ENCODE measurements around the gene EXOSC3.
A peak's percentile ranks its signal among the peaks of the same experiment; 100 is the strongest.
"Not testable (repeated sequence)": the region's sequence is repeated elsewhere in the genome, so short reads cannot be mapped to it uniquely, and the experiment has no call there.

The EXOSC3 gene

GRCh38 chr9:37760416-37761161 is 24.3 kb downstream of the EXOSC3 start:
- Histone ChIP-seq H3K36me3 (ENCODE audit: insufficient read depth, low read length) (peaks cover 6% of the 10 kb centered on the region), H3K27me3 (ENCODE audit: insufficient read depth, low read length) (no peaks in the 10 kb centered on the region), H2AFZ (ENCODE audit: low read depth, low read length) (no peak overlapping the region), H3K4me3 (ENCODE audit: low read length) (no peak overlapping the region), H3K9me3 (ENCODE audit: low read length) (peaks cover 2% of the 10 kb centered on the region), H3K4me1 (ENCODE audit: insufficient read depth, low read length) (no peaks in the 10 kb centered on the region)

DNA sequence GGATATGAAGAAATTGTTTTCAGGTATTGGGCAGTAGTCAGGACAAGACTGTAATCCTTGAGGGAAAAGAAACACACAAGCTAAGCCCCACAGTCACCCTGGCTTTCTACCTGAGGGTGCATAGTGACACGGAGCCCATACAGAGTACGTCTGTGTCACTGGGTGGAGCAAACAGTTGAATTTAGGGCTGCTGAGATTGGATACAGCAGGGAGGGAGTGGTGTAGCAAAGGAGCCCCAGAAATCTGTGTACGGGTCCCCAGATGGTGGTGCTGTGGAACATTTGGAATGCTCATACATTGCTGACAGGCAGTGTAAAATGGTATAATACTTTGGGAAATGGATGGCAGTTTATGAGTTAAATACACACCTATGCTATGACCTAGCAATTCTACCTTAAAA is 26.1 kb downstream of the EXOSC3 start:
- no peak overlapping the region for H2AFZ ChIP-seq (ENCODE audit: low read depth, low read length)
- H3K4me3 ChIP-seq (ENCODE audit: low read length): no peak overlapping the region

DNA sequence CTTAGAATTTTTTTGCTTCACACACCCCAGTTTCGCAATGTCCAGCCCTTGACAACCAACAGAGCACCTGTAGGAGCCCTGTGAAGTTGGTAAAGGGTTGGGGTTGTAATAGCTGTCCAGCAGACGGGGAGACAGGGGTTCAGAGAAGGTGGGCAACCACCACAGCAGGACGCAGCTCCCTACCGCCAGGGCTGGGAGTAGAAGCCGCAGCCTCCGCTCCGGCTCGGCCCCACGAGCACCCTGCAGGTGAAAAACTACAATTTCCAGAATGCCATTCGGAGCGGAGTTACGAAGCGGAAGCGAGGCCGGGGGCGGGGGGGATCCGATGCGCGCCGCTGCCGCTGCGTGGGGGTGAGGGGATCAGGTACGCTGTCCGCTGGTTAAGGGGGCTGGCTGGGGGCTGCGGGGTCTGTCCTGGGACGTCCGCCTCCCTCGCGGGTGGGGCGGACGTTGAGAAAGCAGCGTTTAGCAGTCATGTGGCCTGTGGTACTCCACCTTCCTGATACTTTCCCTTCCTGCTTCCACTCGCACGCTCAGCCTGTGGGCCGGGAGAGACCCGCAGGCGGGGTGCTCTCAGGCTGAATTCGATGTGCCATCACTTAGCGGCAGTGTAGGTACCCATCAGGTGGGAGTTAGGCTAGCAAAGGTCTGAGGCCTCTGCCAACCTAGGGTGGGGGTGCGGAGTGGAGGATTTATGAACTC is 31.2 kb downstream of the EXOSC3 start, which contains the start of gene TRMT10B:
Gene TRMT10B, plus strand, starts transcription at position 317 of the 702 bp plus-strand sequence. CDS start 8,127 bp downstream, outside the sequence.
- Histone ChIP-seq H3K9me3 (ENCODE audit: low read length) (no peaks in the 10 kb centered on the region), H2AFZ (ENCODE audit: low read depth, low read length) (peak within 1 kb of the TSS; percentile 79), H3K27me3 (ENCODE audit: insufficient read depth, low read length) (no peaks in the 10 kb centered on the region), H3K4me1 (ENCODE audit: insufficient read depth, low read length) (no peaks in the 10 kb centered on the region), H3K36me3 (ENCODE audit: insufficient read depth, low read length) (no peaks in the 10 kb centered on the region), H3K4me3 (ENCODE audit: low read length) (peak within 1 kb of the TSS; percentile 80)

More for the DNA sequence above, 26.1 kb downstream of the EXOSC3 start:
- Histone ChIP-seq H3K36me3 (ENCODE audit: insufficient read depth, low read length) (peaks cover 2% of the 10 kb centered on the region), H3K9me3 (ENCODE audit: low read length) (no peaks in the 10 kb centered on the region), H3K4me1 (ENCODE audit: insufficient read depth, low read length) (no peaks in the 10 kb centered on the region), H3K27me3 (ENCODE audit: insufficient read depth, low read length) (no peaks in the 10 kb centered on the region)

DNA sequence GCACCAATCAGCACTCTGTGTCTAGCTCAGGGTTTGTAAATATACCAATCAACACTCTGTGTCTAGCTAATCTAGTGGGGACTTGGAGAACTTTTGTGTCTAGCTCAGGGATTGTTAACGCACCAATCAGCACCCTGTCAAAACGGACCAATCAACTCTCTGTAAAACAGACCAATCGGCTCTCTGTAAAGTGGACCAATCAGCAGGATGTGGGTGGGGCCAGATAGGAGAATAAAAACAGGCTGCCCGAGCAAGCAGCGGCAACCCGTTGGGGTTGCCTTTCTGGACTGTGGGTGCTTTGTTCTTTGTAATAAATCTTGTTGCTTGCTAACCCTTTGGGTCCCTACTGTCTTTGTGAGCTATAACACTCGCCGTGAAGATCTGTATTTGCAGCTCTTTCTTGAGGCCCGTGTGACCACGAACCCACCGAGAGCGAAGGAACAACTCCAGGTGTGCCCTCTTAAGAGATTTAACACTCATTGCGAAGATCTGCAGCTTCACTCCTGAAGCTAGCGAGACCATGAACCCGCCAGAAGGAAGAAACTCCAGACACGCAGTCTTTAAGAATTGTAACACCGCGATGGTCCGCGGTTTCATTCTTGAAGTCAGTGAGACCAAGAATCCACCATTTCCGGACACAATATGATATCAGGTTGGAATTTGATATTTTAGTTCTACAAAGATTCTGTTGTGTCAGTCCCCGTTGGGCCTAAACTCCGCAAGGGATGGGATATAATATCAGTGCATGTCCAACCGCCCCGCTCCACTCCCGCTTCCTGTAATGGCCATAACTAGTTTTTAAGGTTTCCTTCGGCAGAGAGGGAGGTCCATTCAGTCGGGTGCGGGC is 32.0 kb downstream of the EXOSC3 start:
- peak overlapping the region; percentile 79 for H2AFZ ChIP-seq (ENCODE audit: low read depth, low read length)
- peak overlapping the region; percentile 80 for H3K4me3 ChIP-seq (ENCODE audit: low read length)
- H3K4me1 ChIP-seq (ENCODE audit: insufficient read depth, low read length): no peaks in the 10 kb centered on the region
- no peaks in the 10 kb centered on the region for H3K27me3 ChIP-seq (ENCODE audit: insufficient read depth, low read length)
- no peaks in the 10 kb centered on the region for H3K36me3 ChIP-seq (ENCODE audit: insufficient read depth, low read length)
- H3K9me3 ChIP-seq (ENCODE audit: low read length): no peaks in the 10 kb centered on the region

DNA sequence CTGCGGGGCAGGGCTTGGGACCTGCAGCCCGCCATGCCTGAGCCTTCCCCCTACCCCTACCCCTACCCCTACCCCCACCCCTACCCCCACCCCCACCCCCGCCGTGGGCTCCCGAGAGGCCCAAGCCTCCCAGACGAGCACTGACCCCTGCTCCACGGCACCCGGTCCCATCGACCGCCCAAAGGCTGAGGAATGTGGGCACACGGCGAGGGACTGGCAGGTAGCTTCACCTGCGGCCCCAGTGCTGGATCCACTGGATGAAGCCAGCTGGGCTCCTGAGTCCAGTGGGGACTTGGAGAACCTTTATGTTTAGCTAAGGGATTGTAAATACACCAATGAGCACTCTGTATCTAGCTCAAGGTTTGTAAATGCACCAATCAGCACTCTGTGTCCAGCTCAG is 32.8 kb downstream of the EXOSC3 start:
- H3K36me3 ChIP-seq (ENCODE audit: insufficient read depth, low read length); H3K27me3 ChIP-seq (ENCODE audit: insufficient read depth, low read length); H3K4me1 ChIP-seq (ENCODE audit: insufficient read depth, low read length); H2AFZ ChIP-seq (ENCODE audit: low read depth, low read length); H3K4me3 ChIP-seq (ENCODE audit: low read length); H3K9me3 ChIP-seq (ENCODE audit: low read length): not testable (repeated sequence)

DNA sequence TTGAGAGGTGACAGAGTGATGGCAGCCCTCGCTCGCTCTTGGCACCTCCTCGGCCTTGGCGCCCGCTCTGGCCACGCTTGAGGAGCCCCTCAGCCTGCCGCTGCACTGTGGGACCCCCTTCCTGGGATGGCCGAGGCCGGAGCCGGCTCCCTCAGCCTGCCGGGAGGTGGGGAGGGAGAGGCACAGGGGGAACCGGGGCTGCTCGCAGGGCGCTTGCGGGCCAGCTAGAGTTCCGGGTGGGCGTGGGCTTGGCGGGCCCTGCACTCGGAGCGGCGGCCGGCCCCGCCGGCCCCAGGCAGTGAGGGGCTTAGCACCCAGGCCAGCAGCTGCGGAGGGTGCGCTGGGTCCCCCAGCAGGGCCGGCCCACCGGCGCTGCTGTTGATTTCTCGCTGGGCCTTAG is 33.2 kb downstream of the EXOSC3 start:
- not testable (repeated sequence) for H3K4me1 ChIP-seq (ENCODE audit: insufficient read depth, low read length); H3K9me3 ChIP-seq (ENCODE audit: low read length); H3K4me3 ChIP-seq (ENCODE audit: low read length); H2AFZ ChIP-seq (ENCODE audit: low read depth, low read length); H3K36me3 ChIP-seq (ENCODE audit: insufficient read depth, low read length); H3K27me3 ChIP-seq (ENCODE audit: insufficient read depth, low read length)

DNA sequence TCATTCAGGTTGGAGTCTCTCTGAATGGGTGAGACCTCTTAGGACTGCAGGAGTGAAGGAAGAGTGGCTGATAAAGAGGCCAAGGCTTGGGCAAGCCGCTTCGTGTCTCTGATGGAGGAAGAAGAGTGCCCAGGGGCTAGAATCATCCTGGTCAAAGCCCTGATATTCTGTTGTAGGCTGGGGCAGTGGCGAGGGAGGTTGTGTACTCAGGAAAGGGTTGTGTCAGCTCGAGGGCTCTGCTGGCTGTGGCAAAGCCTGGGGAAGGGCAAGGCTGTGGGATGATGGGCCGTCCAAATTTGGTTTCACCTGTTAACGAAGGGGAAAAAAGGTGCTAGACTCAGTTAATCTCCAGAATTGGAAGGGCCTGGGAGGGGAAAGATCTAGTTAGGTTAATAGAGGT is 33.7 kb downstream of the EXOSC3 start:
- Histone ChIP-seq H3K27me3 (ENCODE audit: insufficient read depth, low read length) (no peaks in the 10 kb centered on the region), H3K4me3 (ENCODE audit: low read length) (no peak overlapping the region), H3K9me3 (ENCODE audit: low read length) (no peaks in the 10 kb centered on the region), H2AFZ (ENCODE audit: low read depth, low read length) (no peak overlapping the region), H3K36me3 (ENCODE audit: insufficient read depth, low read length) (no peaks in the 10 kb centered on the region), H3K4me1 (ENCODE audit: insufficient read depth, low read length) (no peaks in the 10 kb centered on the region)

GRCh38 chr9:37749129-37749528 is 35.7 kb downstream of the EXOSC3 start:
- Histone ChIP-seq H3K27me3 (ENCODE audit: insufficient read depth, low read length) (peaks cover 2% of the 10 kb centered on the region), H3K4me3 (ENCODE audit: low read length) (no peak overlapping the region), H3K36me3 (ENCODE audit: insufficient read depth, low read length) (no peaks in the 10 kb centered on the region), H3K4me1 (ENCODE audit: insufficient read depth, low read length) (no peaks in the 10 kb centered on the region), H2AFZ (ENCODE audit: low read depth, low read length) (no peak overlapping the region), H3K9me3 (ENCODE audit: low read length) (no peaks in the 10 kb centered on the region)

DNA sequence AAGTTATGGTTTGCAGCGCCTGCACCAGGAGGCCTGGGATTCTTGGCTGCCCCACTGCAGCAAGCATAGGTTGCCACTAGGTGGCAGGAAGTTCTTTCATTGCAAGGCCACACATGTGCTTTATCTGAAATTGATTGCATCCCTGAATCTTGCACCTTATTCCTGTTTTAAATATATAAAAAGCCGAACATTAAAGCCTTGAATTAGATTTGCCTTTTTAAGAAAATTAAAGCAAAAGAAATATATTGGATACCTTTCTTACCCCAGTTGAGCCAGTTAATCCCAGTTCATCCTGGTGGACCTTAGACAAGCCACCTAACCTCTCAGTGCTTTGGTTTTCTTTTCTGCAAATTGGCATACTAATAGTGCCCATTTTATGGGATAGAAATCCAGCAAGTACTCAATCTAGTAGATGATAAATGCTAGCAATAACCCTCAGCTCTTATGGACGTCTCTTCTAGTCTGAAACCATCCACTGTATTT is 37.6 kb downstream of the EXOSC3 start:
- no peak overlapping the region for H2AFZ ChIP-seq (ENCODE audit: low read depth, low read length)
- no peak overlapping the region for H3K4me3 ChIP-seq (ENCODE audit: low read length)
- H3K4me1 ChIP-seq (ENCODE audit: insufficient read depth, low read length): no peaks in the 10 kb centered on the region
- H3K36me3 ChIP-seq (ENCODE audit: insufficient read depth, low read length): no peaks in the 10 kb centered on the region
- H3K27me3 ChIP-seq (ENCODE audit: insufficient read depth, low read length): peaks cover 2% of the 10 kb centered on the region
- H3K9me3 ChIP-seq (ENCODE audit: low read length): no peaks in the 10 kb centered on the region

GRCh38 chr9:37746448-37747270 is 38.2 kb downstream of the EXOSC3 start:
- Histone ChIP-seq H3K36me3 (ENCODE audit: insufficient read depth, low read length) (no peaks in the 10 kb centered on the region), H3K4me1 (ENCODE audit: insufficient read depth, low read length) (peaks cover 1% of the 10 kb centered on the region), H3K27me3 (ENCODE audit: insufficient read depth, low read length) (peaks cover 2% of the 10 kb centered on the region), H2AFZ (ENCODE audit: low read depth, low read length) (no peak overlapping the region), H3K9me3 (ENCODE audit: low read length) (no peaks in the 10 kb centered on the region), H3K4me3 (ENCODE audit: low read length) (no peak overlapping the region)

GRCh38 chr9:37745970-37746369 is 38.9 kb downstream of the EXOSC3 start:
- peaks cover 8% of the 10 kb centered on the region for H3K4me1 ChIP-seq (ENCODE audit: insufficient read depth, low read length)
- no peaks in the 10 kb centered on the region for H3K9me3 ChIP-seq (ENCODE audit: low read length)
- no peak overlapping the region for H2AFZ ChIP-seq (ENCODE audit: low read depth, low read length)
- H3K27me3 ChIP-seq (ENCODE audit: insufficient read depth, low read length): peaks cover 2% of the 10 kb centered on the region
- H3K36me3 ChIP-seq (ENCODE audit: insufficient read depth, low read length): no peaks in the 10 kb centered on the region
- H3K4me3 ChIP-seq (ENCODE audit: low read length): no peak overlapping the region

DNA sequence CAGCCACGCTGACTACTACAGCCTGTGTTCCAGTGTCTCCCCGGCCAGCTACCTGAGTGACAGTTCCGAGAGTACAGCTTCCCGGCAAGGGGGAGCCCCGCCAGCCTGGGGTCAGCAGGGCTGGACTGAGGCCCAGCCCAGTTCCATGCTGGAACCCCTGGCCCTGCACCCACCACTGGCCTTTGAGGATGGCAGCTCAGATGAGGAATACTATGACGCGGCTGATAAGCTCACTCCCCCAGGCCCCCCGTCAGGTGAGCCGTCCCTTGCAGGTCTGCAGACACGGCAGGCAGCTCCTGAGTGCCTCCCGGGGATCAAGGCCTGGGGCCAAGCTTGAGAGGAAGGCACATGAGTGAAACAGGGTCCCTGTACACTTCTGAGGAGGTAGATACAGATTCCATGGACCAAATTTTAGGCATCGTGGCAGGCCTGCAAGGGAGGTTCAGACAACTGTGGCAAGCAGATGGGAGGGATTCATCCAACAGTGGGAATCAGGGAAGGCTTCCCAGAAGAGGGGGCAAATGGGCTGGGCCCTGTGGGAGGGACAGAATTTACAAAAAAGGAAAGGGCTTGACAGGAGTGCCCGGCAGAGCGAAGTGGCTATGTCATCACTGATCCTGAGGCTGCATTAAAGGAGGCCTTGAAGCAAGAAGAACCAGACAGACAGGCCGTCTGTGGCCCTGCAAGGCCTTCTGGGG is 44.1 kb downstream of the EXOSC3 start:
- H2AFZ ChIP-seq (ENCODE audit: low read depth, low read length): no peak overlapping the region

More for the DNA sequence above, 44.1 kb downstream of the EXOSC3 start:
- H3K4me3 ChIP-seq (ENCODE audit: low read length): no peak overlapping the region
- peaks cover 6% of the 10 kb centered on the region for H3K27me3 ChIP-seq (ENCODE audit: insufficient read depth, low read length)
- H3K9me3 ChIP-seq (ENCODE audit: low read length): no peaks in the 10 kb centered on the region
- peaks cover 8% of the 10 kb centered on the region for H3K4me1 ChIP-seq (ENCODE audit: insufficient read depth, low read length)
- no peaks in the 10 kb centered on the region for H3K36me3 ChIP-seq (ENCODE audit: insufficient read depth, low read length)

Measured in neuron (in vitro differentiated cells).